Body of pancreas (tissue), 4 donors: ENCODE results near the gene PEF1. TPM values are rescaled to one million over a fixed set of nuclear protein-coding genes. Genes with fewer than 3 reads are reported as not detected.

Experiments used
- ATAC-seq: fragments of 150-250 bp; one replicate; pipeline ENCODE4 v1.9.1; 2016
- DNase-seq, 4 donors: peaks; one replicate each; pipeline ENCODE4 v3.0.0-alpha.2; 2019
- H3K27ac ChIP-seq, 4 donors: fragments of 200-600 bp; sonication (generic); 1 replicate in 3 of 4; 2 replicates in 1 of 4; pipeline versions ENCODE4 v1.5.1 to v1.6.1; 2016 to 2019; ENCODE audit warnings: mild to moderate bottlenecking in 1 of 4, mixed read lengths in 1 of 4, moderate library complexity in 1 of 4
- H3K27me3 ChIP-seq, 2 donors: fragments of 200-600 bp; sonication (generic); one replicate each; pipeline ENCODE4 v1.6.0; 2016; ENCODE audit warnings: mild to moderate bottlenecking in 1 of 2
- H3K36me3 ChIP-seq, 2 donors: fragments of 200-600 bp; sonication (generic); replicated peaks in 1 of 2; 2 replicates each; pipeline ENCODE4 v1.5.1; 2016; ENCODE audit warnings: low read depth in 2 of 2; ENCODE audit not compliant: insufficient read depth in 1 of 2
- H3K4me1 ChIP-seq: fragments of 200-600 bp; sonication (generic); one replicate; pipeline ENCODE4 v1.6.0; 2016
- H3K4me3 ChIP-seq, 2 donors: fragments of 200-600 bp; sonication (generic); 1 replicate in 1 of 2; 2 replicates in 1 of 2; pipeline ENCODE4 v1.5.1; 2016 to 2019
- H3K9me3 ChIP-seq, 3 donors: fragments of 200-600 bp; sonication (generic); 1 replicate in 2 of 3; 2 replicates in 1 of 3; pipeline ENCODE4 v1.5.1; 2016
- CTCF ChIP-seq, 7 experiments: fragments of 450-650 bp in 4 of 7; fragments of 200-600 bp in 3 of 7; sonication (generic) in 3 of 7; IDR thresholded peaks; one replicate each; pipeline ENCODE4 v1.5.1; 2016 to 2019; ENCODE audit warnings: antibody characterized with exemption in 7 of 7
- POLR2A ChIP-seq, 3 donors: fragments of 450-650 bp; IDR thresholded peaks; one replicate each; pipeline ENCODE4 v1.6.1; 2016; ENCODE audit warnings: antibody characterized with exemption in 3 of 3, mild to moderate bottlenecking in 2 of 3
- WGBS, 2 donors: methylation state at CpG; one replicate each; pipeline ENCODE4 v1.1.5; 2017; 5-methylcytosine and 5-hydroxymethylcytosine counted together
- intact Hi-C: fragments of 100-400 bp; cut with DNase I; formaldehyde crosslinking; loops from one replicate; pipeline ENCODE4 v1.15.1; 2023
- total RNA-seq, 2 donors: library from RNA; depleted of rRNA; stranded (reverse); fragments of >200 nt; gene quantifications; one replicate each; pipeline ENCODE4 v1.1.0, GENCODE V29; 2016

The PEF1 gene
- total RNA-seq, 2 donors from 2014 or later, result 23.6 to 24.1 TPM

GRCh38 chr1:31614414-31615005, 30.2 kb downstream of the PEF1 start:
- 81 to 90% methylated on average over 5 to 8 of the region's 8 CpGs for WGBS, 2 donors

GRCh38 chr1:31609514-31610118, 35.1 kb downstream of the PEF1 start:
- H3K27ac ChIP-seq, result no peak overlapping the region
- no peaks in the 10 kb centered on the region for H3K4me1 ChIP-seq
- no peak overlapping the region for H3K4me3 ChIP-seq
- TF ChIP-seq CTCF (IDR thresholded peaks at IDR 0.05), result no peak
- TF ChIP-seq POLR2A (IDR thresholded peaks at IDR 0.05), result no peak
- H3K27me3 ChIP-seq, result no peaks in the 10 kb centered on the region
- intact Hi-C loops, result no loop called here
- no peaks in the 10 kb centered on the region for H3K9me3 ChIP-seq
- DNase-seq (no peak), ATAC-seq (no peak)
- H3K36me3 ChIP-seq, result no peaks in the 10 kb centered on the region
- 19 to 22% methylated on average over 1 of the region's 1 CpG for WGBS, 2 donors

More at GRCh38 chr1:31614414-31615005, 30.2 kb downstream of the PEF1 start:
- H3K4me1 ChIP-seq, result peaks cover 9% of the 10 kb centered on the region
- no peaks in the 10 kb centered on the region for H3K9me3 ChIP-seq
- no peak overlapping the region for H3K4me3 ChIP-seq
- no peak for ATAC-seq
- H3K27ac ChIP-seq, result no peak overlapping the region
- intact Hi-C loops, result no loop called here
- no peaks in the 10 kb centered on the region for H3K36me3 ChIP-seq
- TF ChIP-seq CTCF (IDR thresholded peaks at IDR 0.05) (no peak), POLR2A (IDR thresholded peaks at IDR 0.05) (no peak)
- peaks cover 0 to 5% of the 10 kb centered on the region in 2 donors for H3K27me3 ChIP-seq
- DNase-seq, result no peak

- Histone ChIP-seq H3K4me1 (no peaks in the 10 kb centered on the region), H3K9me3 (no peaks in the 10 kb centered on the region), H3K27me3 (no peaks in the 10 kb centered on the region), H3K4me3 (no peak overlapping the region), H3K36me3 (no peaks in the 10 kb centered on the region), H3K27ac (no peak overlapping the region)
- TF ChIP-seq CTCF (IDR thresholded peaks at IDR 0.05), result no peak
- no peak for TF ChIP-seq POLR2A (IDR thresholded peaks at IDR 0.05)
- DNase-seq (no peak), ATAC-seq (no peak)
- intact Hi-C loops, result no loop called here
- 82 to 90% methylated on average over 5 of the region's 5 CpGs for WGBS, 2 donors
These were observed 37.3 kb downstream of the PEF1 start for GRCh38 chr1:31607360-31607759.

GRCh38 chr1:31605908-31606427, 38.7 kb downstream of the PEF1 start:
- H3K27ac ChIP-seq, result no peak overlapping the region

More at GRCh38 chr1:31605908-31606427, 38.7 kb downstream of the PEF1 start:
- H3K4me3 ChIP-seq, result no peak overlapping the region
- no peaks in the 10 kb centered on the region for H3K9me3 ChIP-seq
- H3K36me3 ChIP-seq, result no peaks in the 10 kb centered on the region
- intact Hi-C loops, result no loop called here
- TF ChIP-seq CTCF (IDR thresholded peaks at IDR 0.05), result no peak
- TF ChIP-seq POLR2A (IDR thresholded peaks at IDR 0.05), result no peak
- WGBS, 2 donors, result 78 to 89% methylated on average over 4 of the region's 4 CpGs
- no peaks in the 10 kb centered on the region for H3K27me3 ChIP-seq
- no peak for DNase-seq
- no peaks in the 10 kb centered on the region for H3K4me1 ChIP-seq
- no peak for ATAC-seq
